ENCODE data around the gene SENP1.

Gene SENP1

DNA sequence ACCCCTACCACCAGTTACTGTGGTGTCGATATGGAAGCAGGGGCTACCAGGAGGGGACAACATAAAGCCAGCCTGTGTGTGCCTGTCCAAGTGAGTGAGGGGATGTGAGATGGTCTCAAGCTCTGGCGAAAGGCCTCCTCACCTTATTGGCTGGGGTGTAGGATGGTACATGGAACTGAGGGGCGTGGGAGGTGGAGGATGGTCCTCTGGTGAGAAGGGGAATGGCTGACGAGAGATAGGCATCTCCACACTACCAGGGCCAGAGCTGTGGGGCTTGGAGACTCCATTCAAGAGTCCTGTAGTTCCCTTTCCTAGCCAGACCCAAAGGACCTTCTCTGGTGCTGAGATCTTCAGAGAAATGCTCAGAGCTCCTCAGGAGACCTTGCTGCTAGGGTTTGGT lies 69.1 kb downstream of the SENP1 start:
- no peak for DNase-seq (ENCODE audit: low spot score)

GRCh38 chr12:48034835-48035805 lies 70.8 kb downstream of the SENP1 start:
- no peak for DNase-seq (ENCODE audit: low spot score)

DNA sequence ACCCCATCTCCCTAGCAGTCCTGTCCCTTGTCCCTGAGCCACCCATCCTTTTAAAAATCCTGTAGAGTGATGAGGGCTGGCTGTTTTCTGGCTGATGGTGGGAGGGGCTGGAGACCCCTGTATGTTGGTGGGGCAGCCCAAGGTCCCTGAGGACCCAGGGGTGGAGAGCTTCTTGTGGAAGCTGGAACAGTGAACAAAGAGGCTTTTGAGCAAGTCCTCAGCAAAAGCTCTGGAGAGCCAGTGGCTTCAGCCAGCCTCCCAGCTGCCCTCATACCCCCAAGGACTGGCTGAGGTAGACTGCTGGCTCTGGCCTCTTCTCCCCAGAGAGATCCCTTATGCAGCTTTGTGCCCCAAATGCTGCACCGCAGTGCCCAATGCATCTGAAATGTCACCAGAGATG lies 72.4 kb downstream of the SENP1 start:
- no peak for DNase-seq (ENCODE audit: low spot score)

GRCh38 chr12:48032597-48032996 lies 73.3 kb downstream of the SENP1 start:
- no peak for DNase-seq (ENCODE audit: low spot score)

GRCh38 chr12:48031135-48031960 lies 74.5 kb downstream of the SENP1 start:
- no peak for DNase-seq (ENCODE audit: low spot score)

DNA sequence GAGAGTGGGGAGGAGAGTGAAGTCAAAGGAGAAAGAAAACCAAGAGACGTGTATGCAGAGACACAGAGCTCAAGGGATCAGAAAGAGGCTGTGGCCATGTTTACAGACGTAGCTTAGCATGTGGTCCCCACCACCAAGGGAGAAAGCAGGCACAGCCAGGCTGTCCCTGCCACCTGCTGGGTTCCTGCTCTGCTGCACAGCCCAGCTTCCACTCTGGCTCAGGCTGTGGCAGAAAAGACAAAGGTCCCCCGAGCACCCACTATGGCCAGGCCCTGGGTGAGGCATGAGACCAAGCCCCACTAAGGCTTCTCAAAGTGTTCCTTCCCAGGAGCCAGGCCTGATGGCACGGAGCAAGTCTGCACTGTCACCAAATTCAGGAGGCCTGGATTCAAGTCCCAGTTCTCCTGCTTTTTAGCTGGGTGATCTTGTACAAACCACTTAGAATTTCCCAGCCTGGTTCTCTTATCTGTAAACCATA lies 75.7 kb downstream of the SENP1 start:
- no peak for DNase-seq (ENCODE audit: low spot score)

DNA sequence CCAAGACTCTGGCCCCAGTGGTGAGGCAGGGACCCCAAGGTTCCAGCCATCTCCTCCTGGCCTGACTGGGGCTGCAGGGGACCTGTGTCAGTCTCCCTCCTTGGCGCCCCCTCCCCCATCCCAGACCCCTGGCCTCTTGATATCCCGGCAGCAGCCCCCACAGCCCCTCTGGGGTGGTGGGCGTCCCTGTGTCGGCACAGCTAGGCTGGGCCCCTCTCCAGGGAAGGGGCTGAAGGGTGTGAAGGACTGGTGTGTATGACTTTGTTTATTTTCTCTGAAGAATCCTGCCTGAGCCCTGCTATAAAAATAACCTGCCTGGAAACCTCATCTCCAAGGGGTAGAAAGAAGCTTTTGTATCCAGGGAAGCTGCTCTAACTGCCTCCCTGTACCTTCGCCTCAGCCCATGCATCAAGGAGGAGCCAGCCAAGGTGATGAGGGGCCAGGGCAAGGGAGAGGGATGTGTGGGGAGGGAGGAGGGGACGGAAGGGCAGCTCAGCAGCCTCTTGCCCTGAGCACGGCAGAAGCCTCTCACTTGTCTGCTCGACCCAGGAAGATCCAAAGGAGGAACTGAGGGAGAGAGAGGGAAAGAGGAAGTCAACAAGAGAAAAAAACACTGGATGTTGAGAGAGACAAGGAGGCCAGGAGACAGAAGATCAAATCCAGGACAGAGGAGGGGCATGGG lies 76.2 kb downstream of the SENP1 start:
- no peak for DNase-seq (ENCODE audit: low spot score)

DNA sequence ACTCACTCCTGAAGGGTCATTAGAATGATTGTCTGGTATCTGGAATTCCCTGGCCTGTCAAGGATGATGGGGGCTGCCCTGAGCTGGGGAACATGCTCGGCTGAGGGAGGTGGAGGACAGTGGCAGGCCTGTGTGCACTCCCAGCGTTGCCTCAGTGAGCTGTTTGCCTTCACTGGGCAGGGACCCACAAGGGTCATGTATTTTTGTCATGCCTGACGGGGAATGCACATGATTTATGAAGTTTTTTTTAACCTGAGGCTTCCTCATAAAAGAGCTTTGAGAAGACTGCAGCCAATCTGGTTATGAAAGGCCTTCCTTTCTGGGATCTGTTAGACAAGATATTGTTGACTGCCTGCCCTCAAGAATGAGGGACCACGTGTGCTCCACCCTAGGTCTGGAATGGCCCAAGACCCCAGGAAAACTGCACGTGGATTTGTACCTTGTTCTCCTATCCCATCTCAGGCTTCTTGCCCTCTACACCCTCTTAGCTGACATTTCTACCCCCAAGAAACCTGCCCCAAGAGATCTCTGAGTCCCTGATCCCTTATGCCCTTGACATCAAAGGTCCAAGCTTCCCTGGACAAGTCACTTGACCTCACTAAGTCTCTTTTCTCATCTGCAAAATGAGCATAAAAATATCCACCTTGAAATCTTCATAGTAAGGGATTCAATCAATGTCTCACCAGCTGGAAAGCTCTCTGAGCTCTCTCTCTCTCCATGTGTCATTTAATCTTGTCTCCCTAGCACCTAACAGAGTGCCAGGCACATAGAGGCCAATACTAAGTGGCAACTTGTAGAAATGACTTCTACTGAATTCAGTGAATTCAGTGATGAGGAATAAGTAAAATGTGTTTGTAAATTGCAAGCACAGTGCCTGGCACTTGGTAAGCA lies 77.1 kb downstream of the SENP1 start:
- no peak for DNase-seq (ENCODE audit: low spot score)

DNA sequence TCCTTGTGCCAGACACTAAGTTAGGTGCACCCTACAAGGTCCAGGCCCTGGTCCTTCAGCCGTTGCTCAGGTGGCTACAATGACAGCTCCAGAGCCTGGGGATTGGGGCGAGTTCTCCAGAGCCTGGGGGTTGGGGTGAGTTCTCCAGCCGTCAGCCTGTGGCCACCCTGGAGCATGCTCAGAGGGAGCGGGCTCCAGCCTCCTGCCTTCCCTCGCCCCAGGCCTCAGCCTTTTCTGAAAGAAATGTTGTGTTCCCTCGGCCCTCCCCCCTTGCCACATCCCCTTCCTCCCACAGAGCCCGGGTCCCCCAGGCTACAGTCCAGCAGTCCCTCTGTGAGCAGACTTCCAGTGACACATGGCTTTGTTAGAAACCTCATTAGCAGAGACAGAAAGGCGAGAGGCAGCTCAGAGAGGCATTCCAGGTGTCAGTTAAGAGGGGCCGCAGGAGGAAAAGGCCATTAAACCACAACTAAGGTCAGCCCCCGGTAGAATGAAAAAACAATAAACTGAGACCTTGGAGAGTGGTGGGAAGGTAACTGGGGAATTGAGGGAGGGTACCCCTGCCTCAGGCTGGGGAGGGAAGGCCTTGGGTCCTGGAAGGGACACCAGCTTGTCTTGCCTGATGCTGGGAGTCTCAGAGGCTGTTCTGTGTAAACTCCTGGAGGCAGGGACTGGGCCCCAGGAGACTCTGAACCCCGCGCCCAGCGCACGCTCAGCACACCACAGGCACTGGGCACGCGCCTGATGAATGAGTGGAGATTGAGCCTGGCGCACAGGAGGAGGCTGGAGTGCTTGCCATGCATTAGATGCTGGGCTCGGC lies 78.5 kb downstream of the SENP1 start:
- no peak for DNase-seq (ENCODE audit: low spot score)

GRCh38 chr12:48026060-48026827 lies 79.6 kb downstream of the SENP1 start:
- no peak for DNase-seq (ENCODE audit: low spot score)

- no peak for DNase-seq (ENCODE audit: low spot score)
These were observed 80.6 kb downstream of the SENP1 start for GRCh38 chr12:48025281-48025680.

GRCh38 chr12:48024735-48025134 lies 81.1 kb downstream of the SENP1 start:
- no peak for DNase-seq (ENCODE audit: low spot score)

DNA sequence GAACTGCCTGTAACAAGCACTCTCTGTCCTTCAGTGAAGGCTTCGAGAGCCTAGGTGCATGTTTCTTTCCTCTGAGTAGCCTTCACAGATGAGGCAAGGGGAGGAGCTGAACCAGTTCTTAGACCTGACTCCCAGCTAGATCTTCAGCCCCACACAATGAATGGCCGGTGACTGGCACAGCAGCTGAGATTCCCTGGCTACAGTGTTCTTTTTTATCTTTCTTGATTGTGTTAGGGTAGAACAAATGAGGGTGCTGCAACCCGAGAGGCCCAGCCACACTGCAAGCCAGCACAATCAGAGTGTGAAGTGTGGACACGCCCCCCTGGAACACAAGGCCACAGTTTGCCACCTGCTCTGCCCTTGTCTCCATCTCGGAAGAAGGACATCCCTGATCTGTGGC lies 82.5 kb downstream of the SENP1 start:
- DNase-seq (ENCODE audit: low spot score) = no peak

DNA sequence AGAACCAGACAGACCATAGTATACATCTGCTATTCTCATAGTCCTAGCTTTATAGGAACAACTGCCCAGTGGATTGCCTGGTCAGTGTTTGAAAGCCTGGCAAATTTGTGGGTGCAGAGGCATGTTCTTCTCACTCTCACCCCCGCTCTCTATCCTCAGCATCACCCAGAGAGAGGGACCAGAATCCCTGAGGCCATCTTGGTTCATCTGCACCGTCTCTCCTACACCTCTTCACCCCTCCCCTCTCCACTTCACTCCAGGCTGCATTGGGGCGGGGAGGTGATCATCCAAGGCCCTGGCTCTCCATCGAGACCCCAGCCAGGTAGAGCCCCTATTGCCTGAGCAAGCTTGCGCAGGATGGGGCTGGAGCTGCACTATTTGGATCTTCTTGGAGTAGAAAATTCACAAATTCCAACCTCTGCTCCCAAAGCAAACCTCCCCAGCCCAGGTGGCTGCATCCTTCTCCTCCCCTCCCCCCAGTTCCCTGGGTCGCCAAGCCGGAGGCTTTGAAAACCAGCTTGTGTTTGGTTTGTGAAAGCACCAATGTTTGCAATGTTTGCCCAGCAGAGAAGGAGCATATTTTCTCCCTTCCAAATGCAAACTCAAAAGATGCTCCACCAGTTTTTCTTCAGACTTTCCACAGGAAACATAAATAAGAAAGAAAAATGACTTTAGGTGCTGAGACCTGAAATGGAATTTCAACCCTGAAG lies 83.0 kb downstream of the SENP1 start:
- no peak for DNase-seq (ENCODE audit: low spot score)

- DNase-seq (ENCODE audit: low spot score) = no peak
These were observed 83.7 kb downstream of the SENP1 start for GRCh38 chr12:48022180-48022521.

DNA sequence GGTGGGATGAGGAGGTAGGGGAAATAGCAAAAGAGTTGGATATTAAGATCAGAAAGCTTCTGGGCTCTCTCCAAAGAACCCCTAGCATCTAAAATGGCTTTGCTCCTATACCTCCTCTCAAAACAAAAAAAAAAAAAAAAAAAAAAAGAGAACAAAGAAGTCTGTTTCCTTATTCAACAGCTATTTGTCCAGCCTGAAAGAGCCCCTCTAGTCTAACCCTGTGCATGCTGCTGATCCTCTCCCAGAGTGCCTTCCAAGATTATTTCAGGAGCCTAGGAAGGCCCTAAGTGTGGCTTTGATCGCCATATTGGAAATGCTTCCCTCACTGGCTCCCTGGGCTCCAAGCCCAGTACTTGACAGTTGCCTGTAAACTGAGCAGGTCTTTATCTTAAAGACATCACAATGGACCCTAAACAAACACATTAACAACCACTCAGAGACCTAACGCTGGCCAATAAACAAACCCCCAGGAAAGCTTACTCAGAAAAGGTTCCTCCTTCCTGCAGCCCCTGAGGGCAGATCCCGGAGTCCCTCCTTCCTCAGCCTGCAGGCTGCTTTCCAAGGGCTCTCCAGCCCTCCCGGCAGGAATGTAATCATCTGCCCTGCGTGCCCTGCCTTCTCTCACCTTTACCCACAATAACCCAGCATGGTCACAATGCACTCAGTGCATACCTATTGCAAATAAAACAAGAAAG lies 84.2 kb downstream of the SENP1 start:
- DNase-seq (ENCODE audit: low spot score) = no peak

GRCh38 chr12:48019639-48020265 lies 86.1 kb downstream of the SENP1 start:
- no peak for DNase-seq (ENCODE audit: low spot score)

GRCh38 chr12:48018618-48018995 lies 87.3 kb downstream of the SENP1 start:
- DNase-seq (ENCODE audit: low spot score) = no peak
